ENCODE measurements around the gene SIX5. TPM values are rescaled to one million over a fixed set of nuclear protein-coding genes. Genes with fewer than 3 reads are reported as not detected.

SIX5 gene
- polyA plus RNA-seq, 2 of the 4 experiments (the other 2 are of a cell fraction), result 8.9 to 24.7 TPM

DNA sequence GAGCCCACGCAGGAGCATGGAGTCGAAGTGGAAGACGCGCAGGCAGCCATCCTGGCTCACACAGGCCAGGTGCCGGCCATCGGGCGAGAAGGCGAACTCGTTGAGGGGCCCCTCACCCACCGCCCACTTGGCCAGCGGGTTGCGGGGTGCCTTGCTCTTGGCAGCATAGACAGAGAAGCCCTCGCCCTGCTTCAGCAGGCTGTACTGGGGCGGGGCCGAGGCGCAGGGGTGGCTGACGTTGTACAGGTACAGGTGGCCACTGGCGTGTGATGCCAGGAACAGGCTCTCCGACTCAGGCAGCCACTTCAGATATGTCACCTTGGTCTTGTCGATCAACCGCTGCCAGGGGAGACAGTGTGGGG is 17.5 kb upstream of the SIX5 start:
- FAIRE-seq (no peak), ATAC-seq (no peak)
- whole genome bisulfite sequencing (ENCODE audit: missing lambda C conversion rate), result 93% methylated on average over 13 of the region's 21 CpGs

DNA sequence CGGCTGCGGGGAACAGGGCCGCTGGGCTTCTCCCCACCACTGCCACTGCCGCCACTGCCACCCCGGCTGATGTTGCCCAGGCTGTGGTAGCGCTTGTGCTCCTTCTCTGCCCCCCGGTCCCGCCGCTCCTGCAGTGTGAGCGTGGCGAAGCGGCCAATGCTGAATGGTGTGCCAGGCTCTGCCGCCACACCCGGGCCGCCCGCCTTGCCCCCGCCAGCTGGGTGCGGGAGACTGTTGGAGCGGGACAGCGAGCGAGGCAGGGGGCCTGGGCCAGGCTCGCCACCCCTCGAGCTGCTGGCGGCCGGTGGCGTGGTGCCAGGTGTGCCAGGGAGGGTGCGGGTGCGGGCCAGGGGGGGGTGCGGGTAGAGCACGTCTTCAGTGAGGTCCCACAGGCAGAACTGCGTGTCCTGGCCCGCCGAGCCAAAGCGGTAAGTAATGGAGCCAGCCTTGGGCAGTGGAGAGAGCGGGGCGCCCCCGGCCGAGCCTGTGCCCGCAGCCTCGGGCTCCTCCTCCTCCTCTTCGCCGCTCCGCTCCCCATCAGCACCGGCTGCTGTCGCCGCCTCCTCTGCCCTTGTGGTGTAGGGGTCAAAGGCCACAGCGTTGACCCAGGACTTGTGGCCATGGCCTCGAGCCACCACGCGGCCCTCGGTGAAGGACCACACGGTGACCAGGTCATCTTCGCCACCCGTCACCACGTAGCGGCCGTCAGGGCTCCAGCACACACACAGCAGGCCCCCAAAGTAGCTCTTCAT is 16.9 kb upstream of the SIX5 start:
- no peak for FAIRE-seq
- DNase-seq (ENCODE audit: low read depth in 1 of 2, low spot score in 1 of 2), result no peak
- 92% methylated on average over 49 of the region's 57 CpGs for WGBS (ENCODE audit: missing lambda C conversion rate)
- peaks cover 40% of the 10 kb centered on the region for H3K4me1 ChIP-seq
- ChIA-PET POLR2A (interaction anchor here (0.9 kb wide), 1 partner anchor 16 kb away, joined by 3 read pairs; no protein-coding TSS in a partner anchor), CTCF (interaction anchor here (62.0 to 74.3 kb wide), 2 partner anchors 1 to 22 kb away, joined by 2204 read pairs; partner anchors contain the start of genes DMPK, DMWD, RSPH6A and SIX5)
- no peak overlapping the region for H3K4me3 ChIP-seq
- H3K4me2 ChIP-seq, result no peak overlapping the region
- no peaks in the 10 kb centered on the region for H3K9me3 ChIP-seq
- ATAC-seq, result no peak
- H3K27ac ChIP-seq, result no peak overlapping the region
- no peak for TF ChIP-seq HEYL (CRISPR knock-in tag; IDR thresholded peaks at IDR 0.05)
- TF ChIP-seq JUNB (IDR thresholded peaks at IDR 0.05), result no peak
- no peak for TF ChIP-seq RARB (CRISPR knock-in tag; IDR thresholded peaks at IDR 0.05)
- TF ChIP-seq KDM5A (IDR thresholded peaks at IDR 0.05), result no peak
- TF ChIP-seq RFX5 (IDR thresholded peaks at IDR 0.05), result no peak
- no peak for TF ChIP-seq SMC3 (IDR thresholded peaks at IDR 0.05)
- TF ChIP-seq ELK1 (IDR thresholded peaks at IDR 0.05; ENCODE audit: low read depth, low read length), result no peak
- TF ChIP-seq, protein P1, sequence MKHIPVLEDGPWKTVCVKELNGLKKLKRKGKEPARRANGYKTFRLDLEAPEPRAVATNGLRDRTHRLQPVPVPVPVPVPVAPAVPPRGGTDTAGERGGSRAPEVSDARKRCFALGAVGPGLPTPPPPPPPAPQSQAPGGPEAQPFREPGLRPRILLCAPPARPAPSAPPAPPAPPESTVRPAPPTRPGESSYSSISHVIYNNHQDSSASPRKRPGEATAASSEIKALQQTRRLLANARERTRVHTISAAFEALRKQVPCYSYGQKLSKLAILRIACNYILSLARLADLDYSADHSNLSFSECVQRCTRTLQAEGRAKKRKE (CRISPR knock-in tag; IDR thresholded peaks at IDR 0.05; ENCODE audit: low read depth), result no peak
- TF ChIP-seq ZC3H11A (IDR thresholded peaks at IDR 0.05), result no peak
- no peak for TF ChIP-seq RNF2 (IDR thresholded peaks at IDR 0.05; ENCODE audit: borderline replicate concordance, low read depth)
- no peak for TF ChIP-seq POLR2AphosphoS2 (conservative IDR thresholded peaks at IDR 0.05; ENCODE audit: low read length)
- no peak for TF ChIP-seq EHF (CRISPR knock-in tag; IDR thresholded peaks at IDR 0.05)

More for the DNA sequence above, 17.5 kb upstream of the SIX5 start:
- Histone ChIP-seq H3K9me3 (no peaks in the 10 kb centered on the region), H3K27ac (no peak overlapping the region), H3K4me2 (no peak overlapping the region), H3K4me3 (no peak overlapping the region), H3K4me1 (peaks cover 40% of the 10 kb centered on the region)
- ChIA-PET POLR2A (no interaction called here), CTCF (interaction anchor here (62.0 to 74.3 kb wide), 2 partner anchors 2 to 22 kb away, joined by 2204 read pairs; partner anchors contain the start of genes DMPK, DMWD, RSPH6A and SIX5)
- no peak for DNase-seq (ENCODE audit: low read depth in 1 of 2, low spot score in 1 of 2)
- TF ChIP-seq ELK1 (IDR thresholded peaks at IDR 0.05; ENCODE audit: low read depth, low read length), result no peak
- no peak for TF ChIP-seq ZSCAN20 (CRISPR knock-in tag; IDR thresholded peaks at IDR 0.05)
- TF ChIP-seq KDM5A (IDR thresholded peaks at IDR 0.05), result no peak
- no peak for TF ChIP-seq HEYL (CRISPR knock-in tag; IDR thresholded peaks at IDR 0.05)
- no peak for TF ChIP-seq POLR2AphosphoS2 (conservative IDR thresholded peaks at IDR 0.05; ENCODE audit: low read length)
- no peak for TF ChIP-seq TFCP2L1 (CRISPR knock-in tag; IDR thresholded peaks at IDR 0.05)
- no peak for TF ChIP-seq RAD21 (conservative IDR thresholded peaks at IDR 0.05 in 1 of 2, IDR thresholded peaks at IDR 0.05 in 1 of 2)
- TF ChIP-seq, protein P2, sequence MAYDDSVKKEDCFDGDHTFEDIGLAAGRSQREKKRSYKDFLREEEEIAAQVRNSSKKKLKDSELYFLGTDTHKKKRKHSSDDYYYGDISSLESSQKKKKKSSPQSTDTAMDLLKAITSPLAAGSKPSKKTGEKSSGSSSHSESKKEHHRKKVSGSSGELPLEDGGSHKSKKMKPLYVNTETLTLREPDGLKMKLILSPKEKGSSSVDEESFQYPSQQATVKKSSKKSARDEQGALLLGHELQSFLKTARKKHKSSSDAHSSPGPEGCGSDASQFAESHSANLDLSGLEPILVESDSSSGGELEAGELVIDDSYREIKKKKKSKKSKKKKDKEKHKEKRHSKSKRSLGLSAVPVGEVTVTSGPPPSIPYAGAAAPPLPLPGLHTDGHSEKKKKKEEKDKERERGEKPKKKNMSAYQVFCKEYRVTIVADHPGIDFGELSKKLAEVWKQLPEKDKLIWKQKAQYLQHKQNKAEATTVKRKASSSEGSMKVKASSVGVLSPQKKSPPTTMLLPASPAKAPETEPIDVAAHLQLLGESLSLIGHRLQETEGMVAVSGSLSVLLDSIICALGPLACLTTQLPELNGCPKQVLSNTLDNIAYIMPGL (CRISPR knock-in tag; IDR thresholded peaks at IDR 0.05; ENCODE audit: borderline replicate concordance), result no peak
- no peak for TF ChIP-seq FOXS1 (CRISPR knock-in tag; IDR thresholded peaks at IDR 0.05)
- TF ChIP-seq, protein P3, sequence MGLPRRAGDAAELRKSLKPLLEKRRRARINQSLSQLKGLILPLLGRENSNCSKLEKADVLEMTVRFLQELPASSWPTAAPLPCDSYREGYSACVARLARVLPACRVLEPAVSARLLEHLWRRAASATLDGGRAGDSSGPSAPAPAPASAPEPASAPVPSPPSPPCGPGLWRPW (IDR thresholded peaks at IDR 0.05), result no peak
- TF ChIP-seq MYC (IDR thresholded peaks at IDR 0.05; ENCODE audit: borderline replicate concordance, low read length), result no peak
- TF ChIP-seq HOXA7 (CRISPR knock-in tag; IDR thresholded peaks at IDR 0.05), result no peak
- TF ChIP-seq BHLHE40 (IDR thresholded peaks at IDR 0.05; ENCODE audit: low read depth, low read length), result no peak
- TF ChIP-seq HOXB5 (CRISPR knock-in tag; IDR thresholded peaks at IDR 0.05), result no peak
- no peak for TF ChIP-seq GATA3 (IDR thresholded peaks at IDR 0.05; ENCODE audit: borderline replicate concordance)
- TF ChIP-seq USF2 (IDR thresholded peaks at IDR 0.05), result no peak
- TF ChIP-seq ZNF302 (CRISPR knock-in tag; IDR thresholded peaks at IDR 0.05), result no peak
- no peak for TF ChIP-seq CTCF (IDR thresholded peaks at IDR 0.05)

Measured in A549 (cell line).